NK-92 (cell line): Measurements from ENCODE around the gene DHX34.
"Not testable (repeated sequence)": the region's sequence is repeated elsewhere in the genome, so short reads cannot be mapped to it uniquely, and the experiment has no call there.

Source experiments
- DNase-seq: peaks from one replicate; lab custom pipeline; 2025; ENCODE audit not compliant: unreplicated experiment; lab: John Stamatoyannopoulos, UW

DHX34 gene

GRCh38 chr19:47323872-47324271 is 25.2 kb upstream of the DHX34 start:
- no peak for DNase-seq

DNA sequence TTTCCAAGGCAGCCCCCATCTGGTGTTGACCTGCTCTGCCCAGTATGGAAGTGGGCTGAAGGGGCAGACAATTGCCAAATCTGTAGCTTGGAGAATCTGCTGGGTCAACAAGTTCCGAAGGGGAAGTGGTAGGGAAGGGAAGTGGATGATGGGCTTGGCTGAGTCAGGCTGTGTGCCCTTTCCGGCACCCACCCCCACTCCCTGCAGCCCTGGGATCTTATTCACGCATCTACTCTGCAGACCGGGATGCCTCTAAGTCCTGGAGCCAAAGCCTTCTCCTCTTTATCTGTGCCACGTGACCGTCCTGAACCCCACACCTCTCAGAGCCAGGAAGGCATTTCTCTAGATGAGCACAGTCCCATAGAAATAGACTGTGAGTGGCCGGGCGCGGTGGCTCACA is 24.6 kb upstream of the DHX34 start:
- no peak for DNase-seq

DNA sequence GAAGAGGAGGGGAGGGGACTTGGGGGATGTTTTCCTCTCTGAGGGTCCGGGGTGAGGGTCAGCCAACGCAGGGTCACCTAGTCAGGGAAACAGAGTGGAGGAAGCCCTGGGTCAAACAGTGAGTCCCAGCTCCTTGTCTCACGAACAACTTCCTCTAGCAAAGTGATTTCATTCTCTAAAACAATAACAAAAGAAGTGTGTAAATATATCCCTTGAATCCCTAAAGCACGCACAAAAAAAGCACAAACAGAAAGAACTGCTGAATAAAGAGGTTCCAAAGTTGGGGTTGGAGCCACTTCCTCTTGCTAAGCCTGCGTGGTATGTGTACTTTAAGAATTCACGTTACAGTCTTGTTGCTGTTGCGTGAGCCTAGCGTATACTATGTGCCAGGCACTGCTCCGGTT is 18.6 kb upstream of the DHX34 start:
- DNase-seq: no peak

DNA sequence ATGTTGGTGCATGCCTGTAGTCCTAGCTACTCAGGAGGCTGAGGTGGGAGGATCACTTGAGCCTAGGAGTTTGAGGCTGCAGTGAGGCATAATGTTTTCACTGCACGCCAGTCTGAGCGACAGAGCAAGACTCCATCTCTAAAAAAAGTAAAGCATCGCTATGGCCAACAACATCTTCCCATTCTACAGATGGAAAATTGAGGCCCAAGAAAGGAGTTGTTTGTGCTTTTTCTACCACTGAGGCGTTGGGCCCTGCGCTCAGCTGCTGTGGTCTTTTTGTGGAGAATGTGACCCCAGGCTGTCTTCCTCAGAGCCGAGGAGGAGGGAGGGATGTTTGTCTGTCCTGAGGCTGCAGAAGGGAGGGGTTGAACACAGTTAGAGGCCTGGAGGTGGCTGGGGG is 17.6 kb upstream of the DHX34 start:
- no peak for DNase-seq

- no peak for DNase-seq
Observed at GRCh38 chr19:47331931-47332547, 17.1 kb upstream of the DHX34 start, which contains the start of gene C5AR2. Gene C5AR2, plus strand, starts transcription at chr19:47332175. Its CDS starts 8,625 bp downstream, at chr19:47340800.

DNA sequence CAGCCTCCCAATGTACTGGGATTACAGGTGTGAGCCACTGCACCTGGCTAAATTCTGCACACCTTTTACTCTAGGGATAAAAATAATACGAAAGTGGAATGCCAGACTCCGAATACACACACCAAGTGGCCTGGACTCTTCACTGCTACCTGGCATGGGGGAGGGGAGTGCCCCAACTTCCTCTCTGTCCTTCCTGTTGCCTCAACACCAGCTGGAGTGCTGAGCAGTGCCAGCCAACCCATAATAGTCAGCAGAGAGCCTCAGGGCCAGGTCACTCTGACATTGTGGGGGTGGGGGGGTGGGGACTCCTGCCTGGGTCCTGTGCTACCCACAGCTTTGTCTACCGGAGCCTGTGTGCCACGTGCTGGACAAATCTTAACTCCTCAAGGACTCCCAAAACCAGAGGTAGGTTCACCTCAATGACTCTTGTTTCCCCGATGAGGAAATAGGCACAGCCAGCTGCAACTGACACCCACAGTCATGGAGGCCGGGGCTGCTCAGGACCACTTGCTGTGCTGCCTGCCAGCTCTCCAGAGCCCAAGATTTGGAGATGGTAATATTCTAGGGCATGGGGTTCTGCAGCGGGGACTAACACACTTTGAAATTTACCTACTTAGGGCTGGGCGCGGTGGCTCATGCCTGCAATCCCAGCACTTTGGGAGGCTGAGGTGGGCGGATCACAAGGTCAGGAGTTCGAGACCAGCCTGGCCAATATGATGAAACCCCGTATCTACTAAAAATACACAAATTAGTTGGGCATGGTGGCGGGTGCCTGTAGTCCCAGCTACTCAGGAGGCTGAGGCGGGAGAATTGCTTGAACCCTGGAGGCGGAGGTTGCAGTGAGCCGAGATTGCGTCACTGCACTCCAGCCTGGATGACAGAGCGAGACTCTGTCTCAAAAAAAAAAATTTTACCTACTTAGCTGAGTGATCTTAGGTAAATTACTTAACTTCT is 12.1 kb upstream of the DHX34 start:
- not testable (repeated sequence) for DNase-seq

DNA sequence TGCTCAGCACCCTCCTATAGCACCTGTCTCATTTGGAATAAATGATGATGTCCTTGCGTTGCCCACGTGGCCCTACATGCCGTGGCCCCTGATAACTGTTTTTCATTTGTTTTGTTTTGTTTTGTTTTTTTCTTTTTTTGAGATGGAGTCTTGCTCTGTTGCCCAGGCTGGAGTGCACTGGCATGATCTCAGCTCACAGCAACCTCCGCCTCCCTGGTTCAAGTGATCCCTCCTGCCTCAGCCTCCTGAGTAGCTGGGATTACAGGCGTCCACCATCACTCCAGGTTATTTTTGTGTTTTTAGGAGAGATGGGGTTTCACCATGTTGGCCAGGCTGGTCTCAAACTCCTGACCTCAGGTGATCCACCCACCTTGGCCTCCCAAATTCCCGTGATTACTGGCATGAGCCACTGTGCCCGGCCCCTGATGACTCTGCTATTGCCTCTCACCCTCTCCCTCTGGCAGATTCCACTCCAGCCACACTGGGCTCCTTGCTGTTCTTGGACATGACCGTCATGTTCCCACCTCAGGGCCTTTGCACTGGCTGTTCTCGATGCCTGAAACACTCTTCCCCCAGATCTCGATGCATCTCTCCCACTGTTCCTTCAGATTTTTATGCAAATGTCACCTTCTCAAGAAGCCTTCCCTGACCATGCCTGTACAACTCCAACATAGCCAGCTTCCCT is 9.8 kb upstream of the DHX34 start:
- no peak for DNase-seq

- DNase-seq: no peak
Observed at GRCh38 chr19:47340477-47341208, 8.5 kb upstream of the DHX34 start.

DNA sequence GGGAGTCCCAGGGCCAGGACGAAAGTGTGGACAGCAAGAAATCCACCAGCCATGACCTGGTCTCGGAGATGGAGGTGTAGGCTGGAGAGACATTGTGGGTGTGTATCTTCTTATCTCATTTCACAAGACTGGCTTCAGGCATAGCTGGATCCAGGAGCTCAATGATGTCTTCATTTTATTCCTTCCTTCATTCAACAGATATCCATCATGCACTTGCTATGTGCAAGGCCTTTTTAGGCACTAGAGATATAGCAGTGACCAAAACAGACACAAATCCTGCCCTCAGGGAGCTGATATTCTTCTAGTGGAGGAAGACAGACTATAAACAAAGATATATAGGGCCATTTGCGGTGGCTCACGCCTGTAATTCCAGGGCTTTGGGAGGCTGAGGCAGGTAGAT is 7.4 kb upstream of the DHX34 start:
- no peak for DNase-seq

DNA sequence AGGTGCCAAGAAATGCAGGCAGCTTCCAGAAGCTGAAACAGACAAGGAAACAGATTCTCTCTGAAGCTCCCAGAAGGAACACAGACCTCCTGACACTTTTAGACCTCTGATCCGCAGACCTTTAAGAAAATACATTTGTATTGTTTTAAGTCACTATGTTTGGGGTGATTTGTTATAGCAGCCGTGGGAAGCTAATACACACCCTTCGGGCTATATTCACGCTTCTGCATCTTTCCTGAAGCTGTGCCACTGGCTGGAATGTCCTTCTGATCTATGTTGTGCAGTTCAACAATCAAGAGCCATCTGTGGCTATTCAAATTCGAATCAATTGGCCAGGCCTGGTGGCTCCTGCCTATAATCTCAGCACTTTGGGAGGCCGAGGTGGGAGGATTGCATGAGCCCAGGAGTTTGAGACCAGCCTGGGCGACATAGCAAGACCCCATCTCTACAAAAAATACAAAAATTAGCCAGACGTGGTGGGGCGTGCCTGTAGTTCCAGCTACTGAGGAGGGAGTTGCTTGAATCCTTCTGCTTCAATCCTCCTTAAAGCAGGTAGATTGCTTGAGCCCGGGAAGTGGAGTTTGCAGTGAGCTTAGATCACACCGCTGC is 5.8 kb upstream of the DHX34 start:
- DNase-seq: no peak

DNA sequence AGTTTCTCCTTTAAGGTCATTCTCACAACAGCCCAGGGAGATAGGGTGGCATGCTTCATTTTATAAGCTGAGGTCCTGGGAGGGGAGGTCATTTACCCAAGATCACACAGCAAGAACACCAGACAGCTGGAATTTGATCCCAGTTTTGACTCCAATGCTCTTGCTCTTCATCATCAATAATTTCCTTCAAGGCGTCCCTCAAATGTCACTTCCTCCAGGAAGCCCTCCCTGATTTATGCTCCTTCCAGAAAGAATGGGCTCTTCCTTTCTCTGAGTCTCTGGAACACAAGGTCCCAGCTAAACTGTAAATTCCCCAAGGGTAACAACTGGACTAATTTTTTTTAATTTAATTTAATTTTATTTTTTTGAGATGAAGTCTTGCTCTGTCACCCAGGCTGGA is 4.7 kb upstream of the DHX34 start:
- no peak for DNase-seq

DNA sequence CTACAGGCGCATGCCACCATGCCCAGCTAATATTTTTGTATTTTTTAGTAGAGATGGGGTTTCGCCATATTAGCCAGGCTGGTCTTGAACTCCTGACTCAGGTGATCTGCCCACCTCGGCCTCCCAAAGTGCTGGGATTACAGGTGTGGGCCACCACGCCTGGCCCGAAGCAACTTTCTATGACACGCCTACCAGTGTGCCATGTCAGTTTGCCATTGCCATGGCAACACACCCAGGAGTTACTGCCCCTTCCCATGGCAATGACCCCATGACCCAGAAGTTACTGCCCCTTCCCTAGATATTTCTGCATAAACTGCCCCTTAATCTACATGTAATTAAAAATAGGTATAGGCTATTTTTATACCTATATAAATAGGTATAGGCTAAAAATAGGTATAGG is 3.1 kb upstream of the DHX34 start:
- DNase-seq: not testable (repeated sequence)

GRCh38 chr19:47350630-47351029 is 1.5 kb downstream of the DHX34 start:
- DNase-seq: no peak

GRCh38 chr19:47351548-47351947 is 2.4 kb downstream of the DHX34 start:
- DNase-seq: no peak

DNA sequence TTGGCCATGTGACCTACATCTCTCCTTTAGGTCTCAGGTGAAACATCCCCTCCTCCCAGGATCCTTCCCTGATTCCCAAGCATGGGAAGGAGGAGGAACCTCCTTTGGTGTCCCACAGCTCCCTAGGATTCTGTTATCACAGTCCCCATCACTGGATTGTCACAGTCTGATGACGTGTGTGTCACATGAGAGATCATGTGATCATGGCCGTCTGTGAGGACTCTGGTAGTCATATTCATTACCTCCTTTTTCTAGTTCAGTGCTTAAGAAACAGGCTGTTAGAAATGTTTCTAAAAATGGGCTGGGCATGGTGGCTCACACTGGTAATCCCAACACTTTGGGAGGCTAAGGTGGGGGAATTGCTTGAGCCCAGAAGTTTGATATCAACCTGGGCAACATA is 3.0 kb downstream of the DHX34 start:
- no peak for DNase-seq

GRCh38 chr19:47353307-47353712 is 4.2 kb downstream of the DHX34 start:
- DNase-seq: no peak

DNA sequence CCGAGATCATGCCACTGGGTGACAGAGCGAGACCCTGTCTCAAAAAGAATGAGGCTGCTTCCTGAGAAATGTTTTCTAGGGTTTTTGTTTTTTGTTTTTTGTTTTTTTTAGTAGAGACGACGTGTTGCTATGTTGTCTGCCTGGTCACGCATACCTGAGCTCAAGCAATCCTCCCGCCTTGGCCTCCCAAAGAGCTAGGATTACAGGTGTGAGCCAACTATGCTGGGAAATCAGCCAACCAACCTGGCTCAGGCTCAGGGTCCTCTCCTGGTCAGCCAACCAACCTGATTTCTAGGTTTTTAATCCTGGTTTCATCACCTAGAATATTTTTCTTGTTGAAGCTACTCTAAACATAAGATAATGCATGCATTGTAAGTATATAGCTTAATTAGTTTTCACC is 7.8 kb downstream of the DHX34 start:
- DNase-seq: no peak

DNA sequence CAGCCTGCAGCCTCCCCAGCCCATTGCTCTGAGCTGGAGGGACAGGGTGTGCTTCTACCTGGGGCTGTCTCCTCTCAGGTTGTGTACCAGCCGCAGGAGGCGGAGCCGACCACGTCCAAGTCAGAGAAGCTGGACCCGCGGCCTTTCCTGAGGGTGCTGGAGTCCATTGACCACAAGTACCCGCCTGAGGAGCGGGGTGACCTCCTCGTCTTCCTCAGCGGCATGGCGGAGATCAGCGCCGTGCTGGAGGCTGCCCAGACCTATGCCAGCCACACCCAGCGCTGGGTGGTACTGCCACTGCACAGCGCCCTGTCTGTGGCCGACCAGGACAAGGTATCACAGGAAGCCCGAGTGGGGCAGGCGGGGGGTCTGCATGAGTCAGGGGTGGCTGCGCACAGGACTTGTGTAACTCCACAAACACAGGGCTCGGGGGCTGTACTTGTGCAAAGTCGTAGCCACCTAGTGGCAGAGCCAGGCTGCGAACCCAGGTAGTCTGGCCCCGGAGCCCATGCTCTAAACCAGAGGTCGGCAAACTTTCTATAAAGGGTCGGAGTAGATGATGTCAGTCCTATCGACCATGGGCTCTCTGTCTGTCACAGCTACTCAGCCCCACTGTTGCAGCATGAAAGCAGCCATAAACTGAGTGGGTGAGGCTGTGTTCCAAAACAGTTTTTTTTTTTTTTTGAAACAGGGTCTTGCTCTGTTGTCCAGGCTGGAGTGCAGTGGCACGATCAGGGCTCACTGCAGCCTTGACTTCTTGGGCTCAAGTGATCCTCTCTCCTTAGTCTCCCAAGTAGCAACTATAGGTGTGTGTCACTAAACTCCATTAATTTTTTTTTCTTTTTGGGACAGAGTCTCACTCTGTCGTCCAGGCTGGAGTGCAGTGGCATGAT is 8.9 kb downstream of the DHX34 start:
- no peak for DNase-seq

DNA sequence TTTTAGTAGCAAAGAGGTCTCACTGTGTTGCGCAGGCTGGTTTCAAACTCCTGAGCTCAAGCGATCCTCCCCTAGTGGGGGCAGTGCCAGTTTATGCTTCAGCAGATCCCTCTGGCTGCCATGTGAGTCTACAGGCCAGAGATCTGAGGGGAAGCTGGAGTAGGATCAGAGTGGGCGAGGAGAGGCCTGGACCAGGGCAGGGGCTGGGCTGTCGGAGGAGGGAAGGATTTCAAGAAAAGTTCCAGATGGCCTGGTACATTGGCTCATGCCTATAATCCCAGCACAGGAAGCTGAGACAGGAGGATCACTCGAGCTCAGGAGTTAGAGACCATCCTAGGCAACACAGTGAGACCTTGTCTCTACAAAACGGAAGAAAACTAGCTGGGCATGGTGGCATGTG is 9.8 kb downstream of the DHX34 start:
- DNase-seq: no peak

GRCh38 chr19:47362321-47362720 is 13.2 kb downstream of the DHX34 start:
- DNase-seq: no peak
